GM12878 (cell line): Measurements from ENCODE around the gene RPS6KA2. TPM values are rescaled to one million over a fixed set of nuclear protein-coding genes. Genes with fewer than 3 reads are reported as not detected.

ENCODE experiments used
- ATAC-seq: fragments of 200-7000 bp; cut with Tn5 transposase; 3 replicates; pipeline ENCODE4 v1.9.1; 2020; ENCODE audit warnings: mild to moderate bottlenecking, moderate library complexity
- BruUV-seq: library from RNA; stranded (reverse); fragments of 400-500 nt; replicated peaks from 2 replicates; lab custom pipeline; 2021; lab: Mats Ljungman, UMichigan
- CTCF ChIA-PET: fragments of 300-600 bp; sonication (Branson Sonifier 250); formaldehyde crosslinking; extraction: SDS; loops from one replicate; lab custom pipeline; 2021; ENCODE audit warnings: inconsistent platforms; lab: Yijun Ruan, JAX
- POLR2A ChIA-PET: fragments of 350-600 bp; formaldehyde crosslinking; extraction: SDS; loops from one replicate; lab custom pipeline; 2021; ENCODE audit warnings: inconsistent platforms; lab: Charles Lee
- RAD21 ChIA-PET: fragments of 300-600 bp; sonication (Branson Sonifier 250); formaldehyde crosslinking; loops from one replicate; lab custom pipeline; 2023; ENCODE audit warnings: antibody characterized with exemption; ENCODE audit not compliant: unreplicated experiment; lab: Charles Lee
- SMC1A ChIA-PET: fragments of 300-600 bp; sonication (Branson Sonifier 250); formaldehyde crosslinking; loops from one replicate; lab custom pipeline; 2023; ENCODE audit not compliant: unreplicated experiment, uncharacterized antibody; lab: Charles Lee
- DNase-seq: peaks from one replicate; pipeline ENCODE4 v3.0.0-alpha.2; 2011; ENCODE audit warnings: low read depth, low spot score
- FAIRE-seq: peaks from 3 replicates; lab custom pipeline; 2011; peaks lifted over from hg19 to GRCh38; lab: Jason Lieb, UNC
- H2AFZ ChIP-seq: 2 replicates; pipeline ENCODE4 v1.6.0; 2011; ENCODE audit warnings: low read depth, low read length, control low read depth; ENCODE audit not compliant: control insufficient read depth
- H3K27ac ChIP-seq: 2 replicates; pipeline ENCODE4 v1.5.1; 2011; ENCODE audit warnings: control low read depth; ENCODE audit not compliant: control insufficient read depth, insufficient read depth
- H3K27me3 ChIP-seq, 2 experiments: replicated peaks in 1 of 2; 2 replicates each; pipeline versions ENCODE4 v1.6.0 to v1.6.1; 2011; ENCODE audit warnings: low read length in 1 of 2; ENCODE audit not compliant: control insufficient read depth in 2 of 2, insufficient read depth in 2 of 2
- H3K36me3 ChIP-seq, 2 experiments: 2 replicates each; pipeline ENCODE4 v1.5.1; 2011; ENCODE audit warnings: low read length in 1 of 2; ENCODE audit not compliant: control insufficient read depth in 2 of 2, insufficient read depth in 2 of 2
- H3K4me1 ChIP-seq: 2 replicates; pipeline ENCODE4 v1.6.1; 2011; ENCODE audit warnings: mild to moderate bottlenecking, low read length, moderate library complexity, mixed read lengths; ENCODE audit not compliant: control insufficient read depth, insufficient read depth
- H3K4me2 ChIP-seq: 2 replicates; pipeline ENCODE4 v1.6.0; 2011; ENCODE audit warnings: control low read depth; ENCODE audit not compliant: control insufficient read depth, insufficient read depth
- H3K4me3 ChIP-seq: fragments of 200-600 bp; sonication (generic); 2 replicates; pipeline ENCODE4 v1.5.1; 2016
- H3K79me2 ChIP-seq: 2 replicates; pipeline ENCODE4 v1.6.0; 2011; ENCODE audit warnings: low read length; ENCODE audit not compliant: control insufficient read depth, insufficient read depth
- H3K9ac ChIP-seq: 2 replicates; pipeline ENCODE4 v1.8.0; 2011; ENCODE audit warnings: low read length, control low read depth, mixed read lengths; ENCODE audit not compliant: control insufficient read depth, insufficient read depth
- H3K9me3 ChIP-seq: replicated peaks from 3 replicates; pipeline ENCODE4 v1.5.1; 2011; ENCODE audit warnings: mild to moderate bottlenecking, low read length; ENCODE audit not compliant: control insufficient read depth, insufficient read depth
- H4K20me1 ChIP-seq: 2 replicates; pipeline ENCODE4 v1.6.0; 2011; ENCODE audit not compliant: control insufficient read depth, insufficient read depth
- ATF3 ChIP-seq: IDR thresholded peaks from 2 replicates; pipeline ENCODE4 v1.6.1; 2011; ENCODE audit warnings: low read depth, mild to moderate bottlenecking, low read length, moderate library complexity, borderline replicate concordance; ENCODE audit errors: extremely low read depth
- BHLHE40 ChIP-seq, 2 experiments: fragments of 450-650 bp in 1 of 2; IDR thresholded peaks; 2 replicates each; pipeline ENCODE4 v1.6.1; 2011 to 2017; ENCODE audit warnings: low read depth in 2 of 2, borderline replicate concordance in 1 of 2, improper control_type of control experiment in 1 of 2, low read length in 1 of 2, mild to moderate bottlenecking in 1 of 2
- EZH2 ChIP-seq: IDR thresholded peaks from 2 replicates; pipeline ENCODE4 v1.6.1; 2012; ENCODE audit warnings: low read depth, mild to moderate bottlenecking, control low read depth, inconsistent platforms, low read length, borderline replicate concordance; ENCODE audit not compliant: control insufficient read depth
- IKZF2 ChIP-seq, 2 experiments: fragments of 450-650 bp; IDR thresholded peaks; 2 replicates each; pipeline ENCODE4 v1.6.1; 2017; ENCODE audit warnings: mild to moderate bottlenecking in 2 of 2, moderate library complexity in 2 of 2
- MYB ChIP-seq: fragments of 150-350 bp; IDR thresholded peaks from 2 replicates; pipeline ENCODE4 v1.6.1; 2014; ENCODE audit warnings: mild to moderate bottlenecking, low read depth, low read length, borderline replicate concordance
- NR2C1 ChIP-seq: fragments of 450-650 bp; IDR thresholded peaks from 2 replicates; pipeline ENCODE4 v1.6.1; 2017; ENCODE audit warnings: antibody characterized with exemption, mild to moderate bottlenecking, moderate library complexity
- PKNOX1 ChIP-seq: fragments of 450-650 bp; IDR thresholded peaks from 2 replicates; pipeline ENCODE4 v1.6.1; 2016; ENCODE audit warnings: mild to moderate bottlenecking
- SMAD5 ChIP-seq: IDR thresholded peaks from 2 replicates; pipeline ENCODE4 v1.6.1; 2016; ENCODE audit warnings: antibody characterized with exemption, low read depth
- TAF1 ChIP-seq: IDR thresholded peaks from 2 replicates; pipeline ENCODE4 v1.6.1; 2011; ENCODE audit warnings: mild to moderate bottlenecking, low read depth, low read length, borderline replicate concordance
- ZBTB33 ChIP-seq: fragments of 450-650 bp; IDR thresholded peaks from 2 replicates; pipeline ENCODE4 v1.6.1; 2017; ENCODE audit warnings: mild to moderate bottlenecking
- WGBS: methylation state at CpG from one replicate; pipeline ENCODE4 v1.1.6; 2016; ENCODE audit warnings: low lambda C conversion rate; ENCODE audit not compliant: insufficient replicate concordance, insufficient coverage; ENCODE audit errors: missing lambda C conversion rate; 5-methylcytosine and 5-hydroxymethylcytosine counted together
- in situ Hi-C: fragments of 300-500 bp; cut with MboI; formaldehyde crosslinking; loops from 9 replicates; pipeline ENCODE4 v1.14.3; 2018; ENCODE audit warnings: mixed read lengths
- intact Hi-C: fragments of 100-400 bp; cut with micrococcal nuclease; formaldehyde crosslinking; loops from one replicate; pipeline ENCODE4 v1.14.2; 2022; ENCODE audit not compliant: unreplicated experiment
- polyA plus RNA-seq, 11 experiments: library from polyadenylated mRNA; depleted of rRNA in 4 of 11; unstranded in 6 of 11; stranded (reverse) in 5 of 11; fragments of >200 nt; fragmentation: Nextera tagmentation in 4 of 11; fragmentation: Illumina TruSeq in 1 of 11; extraction: Ambion mirVana in 4 of 11; extraction: Trizol in 1 of 11; gene quantifications; 1 replicate in 1 of 11; 2 replicates in 10 of 11; pipeline versions ENCODE4 v1.2.1 to v1.2.3, GENCODE V29; 2011 to 2016; ENCODE audit warnings: inconsistent platforms in 2 of 11, missing spikeins in 2 of 11, low read depth in 1 of 11
- total RNA-seq, 4 experiments: library from RNA; depleted of rRNA in 3 of 4; stranded (reverse); fragments of >200 nt in 3 of 4; fragmentation: Illumina TruSeq in 1 of 4; extraction: Trizol in 1 of 4; gene quantifications; 2 replicates each; pipeline versions ENCODE4 v1.2.1 to v1.2.3, GENCODE V29; 2013 to 2021
- TF ChIP-seq, protein P1 (sequence below): fragments of 150-350 bp; IDR thresholded peaks from 2 replicates; pipeline ENCODE4 v1.6.1; 2016; ENCODE audit warnings: low read depth, low read length

RPS6KA2 gene
- total and polyA plus RNA-seq, 10 of the 15 experiments (the other 5 are each of a cell fraction or from before 2014, with no cell fraction given): 0.02 to 1.0 (median 0.22) TPM; not detected in 1

DNA sequence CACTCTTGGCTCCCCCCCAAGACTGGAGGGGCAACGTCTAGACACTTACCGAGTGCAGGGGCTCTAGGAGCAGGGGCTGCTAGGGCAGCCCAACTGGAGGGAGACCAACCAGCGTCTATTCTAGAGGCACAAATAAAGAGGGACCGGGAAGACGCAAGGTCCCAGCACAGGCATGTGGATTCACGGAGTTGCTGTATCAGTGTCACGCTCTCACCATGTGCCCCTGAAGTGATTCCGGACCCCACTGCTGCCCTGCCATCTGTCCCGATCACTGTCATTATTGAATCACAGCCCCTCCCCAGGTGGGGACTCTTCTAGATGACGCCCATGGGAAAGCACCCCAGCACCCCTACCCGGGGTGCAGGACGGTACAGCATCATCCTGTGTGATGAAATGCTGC, 94.7 kb downstream of the RPS6KA2 start:
- in situ Hi-C loops (no loop called here), intact Hi-C loops (no loop called here)
- H3K27me3 ChIP-seq: no peaks in the 10 kb centered on the region
- ChIA-PET CTCF (no interaction called here), SMC1A (no interaction called here), POLR2A (no interaction called here), RAD21 (no interaction called here)
- no peak overlapping the region for H3K27ac ChIP-seq
- no TSS peak for BruUV-seq
- DNase-seq: no peak
- H3K9me3 ChIP-seq: no peaks in the 10 kb centered on the region; the same call in 1 of the 3 replicates
- no peak overlapping the region for H3K4me2 ChIP-seq
- FAIRE-seq: no peak
- no peak overlapping the region for H2AFZ ChIP-seq
- H3K79me2 ChIP-seq: no peaks in the 10 kb centered on the region
- no peak overlapping the region for H3K9ac ChIP-seq
- H4K20me1 ChIP-seq: no peaks in the 10 kb centered on the region
- 40% methylated on average over 12 of the region's 12 CpGs for WGBS
- no peak for TF ChIP-seq IKZF2 (IDR thresholded peaks at IDR 0.05)
- TF ChIP-seq PKNOX1: no peak
- no peak for TF ChIP-seq ZBTB33
- no peak for TF ChIP-seq TAF1
- TF ChIP-seq EZH2: no peak
- TF ChIP-seq ATF3: no peak
- no peak for TF ChIP-seq NR2C1
- no peak for TF ChIP-seq MYB
- TF ChIP-seq, protein P1, sequence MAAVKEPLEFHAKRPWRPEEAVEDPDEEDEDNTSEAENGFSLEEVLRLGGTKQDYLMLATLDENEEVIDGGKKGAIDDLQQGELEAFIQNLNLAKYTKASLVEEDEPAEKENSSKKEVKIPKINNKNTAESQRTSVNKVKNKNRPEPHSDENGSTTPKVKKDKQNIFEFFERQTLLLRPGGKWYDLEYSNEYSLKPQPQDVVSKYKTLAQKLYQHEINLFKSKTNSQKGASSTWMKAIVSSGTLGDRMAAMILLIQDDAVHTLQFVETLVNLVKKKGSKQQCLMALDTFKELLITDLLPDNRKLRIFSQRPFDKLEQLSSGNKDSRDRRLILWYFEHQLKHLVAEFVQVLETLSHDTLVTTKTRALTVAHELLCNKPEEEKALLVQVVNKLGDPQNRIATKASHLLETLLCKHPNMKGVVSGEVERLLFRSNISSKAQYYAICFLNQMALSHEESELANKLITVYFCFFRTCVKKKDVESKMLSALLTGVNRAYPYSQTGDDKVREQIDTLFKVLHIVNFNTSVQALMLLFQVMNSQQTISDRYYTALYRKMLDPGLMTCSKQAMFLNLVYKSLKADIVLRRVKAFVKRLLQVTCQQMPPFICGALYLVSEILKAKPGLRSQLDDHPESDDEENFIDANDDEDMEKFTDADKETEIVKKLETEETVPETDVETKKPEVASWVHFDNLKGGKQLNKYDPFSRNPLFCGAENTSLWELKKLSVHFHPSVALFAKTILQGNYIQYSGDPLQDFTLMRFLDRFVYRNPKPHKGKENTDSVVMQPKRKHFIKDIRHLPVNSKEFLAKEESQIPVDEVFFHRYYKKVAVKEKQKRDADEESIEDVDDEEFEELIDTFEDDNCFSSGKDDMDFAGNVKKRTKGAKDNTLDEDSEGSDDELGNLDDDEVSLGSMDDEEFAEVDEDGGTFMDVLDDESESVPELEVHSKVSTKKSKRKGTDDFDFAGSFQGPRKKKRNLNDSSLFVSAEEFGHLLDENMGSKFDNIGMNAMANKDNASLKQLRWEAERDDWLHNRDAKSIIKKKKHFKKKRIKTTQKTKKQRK: no peak
- no peak for TF ChIP-seq BHLHE40 (IDR thresholded peaks at IDR 0.05; ENCODE audit: borderline replicate concordance in 1 of 2, low read depth in 2 of 2, low read length in 1 of 2)
- TF ChIP-seq SMAD5: no peak
- H3K4me3 ChIP-seq: no peak overlapping the region
- no peaks in the 10 kb centered on the region; a peak in 1 of 4 replicates for H3K36me3 ChIP-seq
- ATAC-seq: no peak
- no peaks in the 10 kb centered on the region for H3K4me1 ChIP-seq
